GM18511 (cell line): ENCODE results near the gene SWAP70.

Source experiments
- ATAC-seq: cut with Tn5 transposase; IDR thresholded peaks from one replicate; pipeline ENCODE4 v1.9.1; 2021; ENCODE audit warnings: mild to moderate bottlenecking, moderate library complexity; ENCODE audit not compliant: unreplicated experiment

The SWAP70 gene

DNA sequence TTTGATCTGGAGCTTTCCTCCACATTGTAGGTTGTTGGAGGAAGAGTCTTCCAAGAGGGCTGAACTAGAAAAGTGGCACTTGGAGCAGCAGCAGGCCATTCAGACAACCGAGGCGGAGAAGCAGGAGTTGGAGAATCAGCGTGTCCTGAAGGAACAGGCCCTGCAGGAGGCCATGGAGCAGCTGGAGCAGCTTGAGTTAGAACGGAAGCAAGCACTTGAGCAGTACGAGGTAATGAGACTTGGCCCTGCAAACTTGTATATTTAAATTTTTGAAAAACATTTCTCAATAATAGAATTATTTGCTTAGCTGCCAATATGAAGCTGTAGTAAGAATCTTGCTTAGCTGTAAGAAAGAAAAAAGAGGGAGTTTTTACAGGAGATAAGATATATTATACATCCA, 84.0 kb downstream of the SWAP70 start:
- no peak for ATAC-seq

- ATAC-seq, result peak; percentile 69
Measured at GRCh38 chr11:9748361-9748970, 84.6 kb downstream of the SWAP70 start.

DNA sequence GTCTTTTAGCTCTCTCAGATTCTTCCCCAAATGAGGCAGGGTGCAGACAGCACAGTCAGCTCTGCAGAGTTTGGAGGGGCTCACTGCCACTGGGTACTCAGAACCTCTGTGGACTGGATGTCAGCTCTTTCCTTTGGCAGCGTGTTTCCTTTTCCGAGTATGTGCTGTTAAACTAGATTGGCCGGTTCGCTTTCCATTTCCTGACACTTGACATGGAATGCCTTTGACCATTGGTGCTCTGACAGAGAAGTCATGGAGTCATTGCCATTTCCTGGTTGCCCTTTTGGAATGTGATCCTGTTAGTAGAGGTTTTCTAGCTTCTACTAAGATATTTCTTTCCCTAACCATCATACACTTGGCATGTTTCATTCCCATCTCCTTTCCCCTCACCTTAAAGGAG, 86.7 kb downstream of the SWAP70 start:
- ATAC-seq, result no peak

DNA sequence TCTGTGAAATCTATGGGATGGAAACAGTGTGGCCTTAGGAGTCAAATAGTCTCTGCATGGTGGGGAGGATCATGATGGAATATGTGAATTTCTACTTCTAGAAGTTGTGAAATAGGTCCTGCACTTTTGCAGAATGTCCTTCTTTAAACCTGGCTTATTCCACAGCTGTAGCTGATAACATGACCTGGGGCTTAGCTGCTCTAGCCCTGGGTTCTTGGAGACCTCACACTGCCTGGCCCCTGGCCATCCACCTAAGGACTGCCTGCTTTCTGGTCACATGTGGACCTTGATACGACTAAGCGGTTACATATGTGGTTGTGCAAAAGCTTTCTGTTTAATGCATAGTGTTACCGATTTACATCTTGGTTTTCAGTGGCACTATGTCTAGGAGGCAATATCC, 88.2 kb downstream of the SWAP70 start:
- ATAC-seq, result no peak

DNA sequence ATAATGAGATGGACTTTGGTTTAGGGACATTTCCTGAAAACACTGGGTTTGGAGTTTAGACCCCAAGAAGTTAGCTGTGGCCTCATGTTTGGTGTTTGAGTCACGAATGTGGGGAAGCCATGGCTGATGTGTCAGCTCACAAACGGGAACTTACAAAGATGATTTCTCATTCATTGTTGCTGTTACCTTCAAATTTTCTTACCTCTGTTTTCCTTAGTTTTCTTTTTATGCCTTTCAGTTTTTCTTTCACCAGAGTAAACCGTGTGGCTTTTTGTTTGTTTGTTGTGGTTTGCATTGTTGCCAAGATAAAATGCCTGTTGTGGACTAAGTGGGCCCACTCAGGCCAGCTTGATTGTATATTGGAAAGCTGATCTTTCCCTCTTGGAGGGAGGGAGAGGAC, 89.1 kb downstream of the SWAP70 start:
- no peak for ATAC-seq

DNA sequence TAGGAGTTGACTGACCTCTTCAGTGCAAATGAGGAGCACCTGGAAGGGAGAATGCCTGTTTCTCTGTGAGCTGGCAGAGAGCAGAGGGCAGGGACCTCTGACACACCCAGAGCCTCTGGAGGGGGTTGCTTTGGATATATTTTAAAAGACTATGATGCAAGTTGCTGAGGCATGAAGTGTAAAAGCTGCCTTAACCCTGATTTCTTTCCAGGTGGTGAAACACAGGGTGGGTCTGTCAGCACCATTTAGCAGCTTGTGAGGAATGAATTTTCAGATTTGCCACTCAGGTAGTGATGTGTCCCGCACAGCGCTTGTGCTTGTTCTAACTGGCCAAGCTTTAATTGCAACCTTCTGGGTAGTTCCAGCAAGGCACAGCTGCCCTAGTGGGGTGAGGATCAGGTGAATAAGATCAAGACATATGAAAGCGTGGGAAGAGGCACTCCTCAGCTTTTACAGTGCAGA, 90.2 kb downstream of the SWAP70 start:
- no peak for ATAC-seq

DNA sequence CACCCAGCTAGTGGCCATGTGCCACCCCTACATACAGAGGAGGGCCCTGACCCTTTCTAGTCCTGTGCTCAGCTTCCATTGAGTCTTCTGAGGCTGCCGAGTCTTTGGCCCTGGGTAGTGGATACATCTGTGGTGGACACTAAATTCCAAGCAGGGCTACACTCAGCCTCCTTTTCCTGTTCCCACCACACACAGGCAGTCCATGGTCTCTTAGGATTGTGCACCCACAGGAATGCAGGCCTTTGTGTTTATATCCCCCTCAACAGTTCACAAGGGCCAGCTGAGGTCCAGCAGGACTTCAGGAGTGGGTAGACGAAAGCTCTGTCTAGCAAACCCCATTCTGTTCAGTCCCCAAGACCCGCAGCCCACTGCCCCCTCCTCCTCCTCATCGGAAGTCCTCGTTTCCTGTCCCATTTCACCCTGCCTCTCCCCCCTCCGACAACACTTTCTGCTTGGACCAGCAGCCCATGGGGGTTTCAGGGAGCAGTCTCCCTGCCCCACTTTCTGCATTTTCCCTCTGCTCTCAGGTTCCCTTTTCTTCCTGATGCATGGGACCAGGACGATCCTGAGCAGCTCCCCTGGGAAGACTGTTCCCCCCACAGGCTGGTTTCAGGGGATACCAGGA, 91.8 kb downstream of the SWAP70 start:
- ATAC-seq, result no peak

- no peak for ATAC-seq
Measured at GRCh38 chr11:9756461-9756860, 92.6 kb downstream of the SWAP70 start.

DNA sequence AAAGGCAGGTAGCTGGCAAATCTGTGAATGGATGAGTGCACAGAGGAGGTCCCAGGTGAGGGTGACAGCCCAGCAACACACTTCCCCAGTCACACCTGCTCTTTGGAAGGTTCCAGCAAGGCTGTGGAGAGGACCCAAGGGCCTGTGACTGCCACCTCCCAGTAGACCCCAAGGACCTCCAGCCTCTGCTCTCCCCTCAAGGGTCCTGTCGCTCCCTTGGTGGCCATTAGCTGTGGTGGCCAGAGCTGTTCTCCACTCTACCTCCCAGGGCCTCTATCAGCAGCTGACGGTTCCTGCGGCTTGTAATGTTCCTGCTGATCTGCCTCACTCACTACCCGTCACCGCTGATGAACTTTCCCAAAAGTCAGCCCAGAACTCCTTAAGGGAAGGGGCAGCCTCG, 93.0 kb downstream of the SWAP70 start:
- ATAC-seq, result no peak

DNA sequence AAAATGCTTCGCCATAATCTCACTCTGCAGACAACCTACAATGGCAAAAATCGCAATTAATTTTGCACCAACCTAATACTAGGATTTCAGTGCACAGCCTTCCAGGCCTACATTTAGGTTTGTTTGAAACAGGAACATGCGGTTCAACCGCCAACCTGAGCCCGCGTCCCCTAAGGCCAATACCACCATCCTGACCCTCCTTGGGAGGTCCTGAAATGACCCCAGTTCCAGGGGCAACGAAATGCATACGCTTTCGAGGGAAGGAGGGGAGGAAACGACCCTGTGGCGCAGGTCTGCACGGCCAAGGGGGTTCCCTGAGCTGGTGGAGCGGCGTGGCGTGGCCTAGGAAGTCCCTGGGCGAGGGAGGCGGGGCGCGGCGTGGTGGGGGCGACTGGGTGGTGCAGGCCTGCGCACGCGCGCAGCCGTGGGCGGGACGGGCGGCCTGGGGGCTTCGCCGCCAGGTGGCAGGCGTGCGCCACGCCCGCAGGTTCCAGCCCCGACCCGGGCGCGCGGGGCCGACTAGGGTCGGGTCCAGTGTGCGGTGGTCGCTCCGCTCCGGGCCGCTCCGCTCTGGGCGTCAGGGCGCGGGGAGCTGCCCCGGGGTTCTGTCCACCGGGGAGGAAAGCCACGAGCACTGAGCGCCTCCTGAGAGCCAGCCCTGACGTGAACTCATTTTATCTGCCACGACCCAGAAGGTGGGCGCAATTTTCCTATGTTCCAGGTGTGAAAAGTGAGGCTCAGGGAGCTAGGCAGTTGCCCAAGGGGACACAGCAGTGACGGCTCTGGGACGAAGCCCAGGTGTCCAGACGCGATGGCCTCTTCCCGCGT, 94.1 kb downstream of the SWAP70 start:
- ATAC-seq, result peak; percentile 53

DNA sequence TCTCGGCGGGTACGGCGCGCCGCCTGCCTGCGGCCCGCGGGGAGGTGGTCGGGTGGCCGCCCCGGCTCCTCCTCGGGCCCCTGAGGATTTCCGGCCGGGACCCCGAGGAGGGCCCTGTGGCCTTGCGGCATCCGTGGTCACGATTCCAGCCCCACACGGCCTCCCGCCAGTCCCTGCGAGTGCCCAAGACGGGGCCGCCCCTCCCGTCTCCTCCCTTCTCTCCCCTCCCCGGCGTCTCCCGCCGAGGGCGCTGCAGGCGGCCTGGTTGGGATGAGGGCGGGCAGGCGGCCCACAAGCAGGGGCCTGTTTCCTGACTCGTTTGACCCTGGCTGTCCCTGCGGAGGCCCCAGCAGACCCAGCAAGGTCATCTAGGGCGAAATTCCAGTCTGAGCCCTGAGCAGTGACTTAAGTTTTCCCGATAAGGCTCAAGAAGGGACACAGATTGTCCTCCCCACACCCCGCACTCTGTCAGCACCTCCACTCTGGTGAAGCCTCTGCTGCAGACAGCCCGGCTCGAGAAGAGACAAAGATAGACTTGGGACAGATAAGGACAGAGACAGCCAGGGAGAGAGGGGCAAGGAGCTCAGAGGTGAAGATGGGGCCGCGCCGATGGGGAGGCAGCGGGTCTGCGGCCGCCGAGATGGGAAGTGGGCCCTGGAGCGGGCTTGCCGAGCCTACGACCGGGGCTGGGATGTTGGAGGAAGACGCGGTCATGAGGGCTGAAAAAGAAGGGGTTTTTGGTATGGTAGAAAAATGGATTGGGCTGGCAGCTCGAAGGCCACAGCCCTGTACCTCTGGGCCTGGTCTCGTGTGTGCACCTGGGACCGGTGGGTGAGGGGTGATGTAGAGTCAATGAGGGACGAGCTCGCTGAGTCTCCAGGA, 95.0 kb downstream of the SWAP70 start:
- ATAC-seq, result peak; percentile 43

DNA sequence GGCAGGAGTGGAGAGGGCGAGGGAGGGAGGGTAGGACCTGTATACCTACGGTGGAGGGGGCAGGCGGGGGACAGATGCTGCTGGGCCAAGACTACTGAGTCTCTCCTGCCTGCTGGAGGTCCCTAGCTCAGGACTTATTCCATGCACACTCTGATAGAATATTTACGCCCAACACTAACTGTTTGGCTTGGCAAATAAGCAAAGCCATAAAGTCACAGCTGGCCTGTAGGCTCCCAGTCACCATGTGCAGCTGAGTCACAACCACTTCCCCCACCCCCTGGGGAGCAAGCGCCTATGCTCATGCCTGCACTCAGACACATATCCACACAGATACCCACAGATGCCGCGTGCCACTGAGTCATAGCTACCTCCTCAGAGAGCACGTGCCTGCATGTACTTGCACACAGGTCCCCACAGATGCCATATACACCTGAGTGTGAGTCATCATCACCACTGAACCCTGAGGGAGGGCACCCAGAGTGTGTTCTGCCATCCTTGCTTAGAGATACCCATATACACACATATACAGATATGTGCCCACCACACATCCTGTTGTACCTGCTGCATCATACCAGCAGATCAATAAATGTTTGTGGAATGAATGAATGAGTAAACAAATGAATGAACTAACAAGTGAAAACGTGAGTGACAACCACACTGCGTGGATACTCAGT, 95.8 kb downstream of the SWAP70 start:
- ATAC-seq, result peak; percentile 54

- no peak for ATAC-seq
Measured at GRCh38 chr11:9760193-9760575, 96.3 kb downstream of the SWAP70 start.

DNA sequence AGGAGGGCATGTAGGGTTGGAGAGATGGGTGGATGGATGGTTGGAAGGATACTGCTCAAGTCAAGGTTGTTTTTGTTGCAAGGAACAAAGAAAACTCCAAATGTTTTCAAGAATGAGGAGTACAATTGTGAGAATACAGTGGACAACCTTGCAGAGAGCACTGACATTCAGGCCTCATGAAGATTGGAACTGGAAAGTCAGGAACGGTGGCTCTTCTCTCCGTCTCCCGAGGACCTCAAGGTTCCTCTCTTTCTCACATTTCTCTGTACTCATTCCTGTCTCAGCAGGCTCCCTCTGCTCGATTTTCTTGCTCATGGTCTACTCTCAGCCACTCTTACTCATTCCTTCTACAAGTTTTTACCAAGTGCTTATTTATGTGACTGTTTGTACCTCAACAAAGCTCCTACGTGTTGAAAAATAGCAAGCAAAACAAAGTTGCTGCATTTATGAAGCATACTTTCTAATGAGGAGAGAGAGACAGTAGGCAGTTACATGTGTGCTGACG, 97.6 kb downstream of the SWAP70 start:
- ATAC-seq, result no peak

DNA sequence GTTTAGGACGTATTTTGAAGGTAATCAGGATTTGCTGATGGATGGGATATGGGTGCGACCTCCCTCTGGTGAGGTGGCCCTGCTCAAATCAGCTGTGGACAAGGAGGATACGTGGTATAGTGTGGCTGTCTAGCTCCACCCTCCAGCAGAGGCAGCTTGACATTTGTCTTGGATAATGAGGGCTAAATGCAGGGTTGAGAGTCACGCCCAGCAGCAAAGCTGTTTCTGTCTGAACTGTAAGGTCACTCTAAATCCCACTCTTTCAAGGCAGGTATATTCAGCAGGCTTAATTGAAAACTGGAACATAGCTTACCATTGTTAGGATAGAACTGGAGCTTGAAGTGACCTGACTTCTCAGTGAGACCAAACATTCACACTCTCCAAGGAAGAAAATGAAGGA, 98.7 kb downstream of the SWAP70 start:
- ATAC-seq, result no peak

DNA sequence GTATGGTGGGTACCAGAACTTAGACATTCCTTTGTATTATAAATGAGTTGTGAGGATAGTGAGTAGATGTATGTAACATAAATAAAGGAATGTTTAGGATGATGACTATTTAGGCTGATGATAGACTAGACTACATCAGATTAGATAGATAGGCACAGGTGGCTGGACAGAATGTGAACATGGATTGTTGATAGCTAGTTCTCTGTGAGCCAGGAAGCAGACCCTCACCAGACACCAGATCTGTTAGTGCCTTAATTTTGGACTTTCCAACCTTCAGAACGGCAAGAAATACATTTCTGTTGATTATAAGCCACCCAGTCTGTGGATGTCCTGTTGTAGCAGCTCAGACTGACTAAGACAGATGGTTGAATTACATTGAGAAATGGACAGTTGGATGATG, 99.4 kb downstream of the SWAP70 start:
- ATAC-seq, result no peak

GRCh38 chr11:9765320-9766101, 101.6 kb downstream of the SWAP70 start:
- peak; percentile 67 for ATAC-seq

DNA sequence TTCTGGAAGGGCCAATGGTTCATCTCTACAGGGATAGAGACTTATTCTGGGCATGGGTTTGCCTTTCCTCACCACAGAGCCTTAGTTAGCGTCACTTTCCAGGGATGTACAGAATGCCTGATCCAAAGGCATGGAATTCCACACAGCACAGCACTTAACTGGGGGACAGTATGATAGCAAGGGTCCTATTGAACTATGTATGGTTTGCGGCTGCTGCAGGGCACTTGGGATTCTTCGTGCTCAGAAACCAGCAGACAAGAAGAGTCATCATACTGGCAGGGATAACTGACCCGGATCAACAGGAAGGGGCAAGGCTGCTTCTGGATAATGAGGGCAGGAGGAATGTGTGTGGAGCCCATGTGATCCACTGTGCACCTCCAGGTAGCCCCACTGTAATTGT, 105.7 kb downstream of the SWAP70 start:
- ATAC-seq, result no peak

- ATAC-seq, result no peak
Measured at GRCh38 chr11:9771071-9771511, 107.2 kb downstream of the SWAP70 start.
